PC-9 (cell line): ENCODE measurements around the gene SAA1.

Experiments
- CTCF ChIP-seq: fragments of 200-600 bp; sonication (generic); conservative IDR thresholded peaks from 2 replicates; pipeline ENCODE4 v1.6.1; 2017; ENCODE audit warnings: mixed run types, antibody characterized with exemption, mild to moderate bottlenecking, moderate library complexity
- EZH2 ChIP-seq: fragments of 200-600 bp; sonication (generic); IDR thresholded peaks from 2 replicates; pipeline ENCODE4 v1.8.0; 2017; ENCODE audit warnings: antibody characterized with exemption, low read depth

- TF ChIP-seq EZH2, result no peak
- TF ChIP-seq CTCF, result no peak
Observed at GRCh38 chr11:18253778-18254338, 12.2 kb upstream of the SAA1 start.
